GM21529 (cell line): Measurements from ENCODE around the gene MBIP.
"Not testable (repeated sequence)": the region's sequence is repeated elsewhere in the genome, so short reads cannot be mapped to it uniquely, and the experiment has no call there.

Source experiments
- ATAC-seq: cut with Tn5 transposase; IDR thresholded peaks from one replicate; pipeline ENCODE4 v1.9.1; 2021; ENCODE audit not compliant: unreplicated experiment

Gene MBIP, protein sequence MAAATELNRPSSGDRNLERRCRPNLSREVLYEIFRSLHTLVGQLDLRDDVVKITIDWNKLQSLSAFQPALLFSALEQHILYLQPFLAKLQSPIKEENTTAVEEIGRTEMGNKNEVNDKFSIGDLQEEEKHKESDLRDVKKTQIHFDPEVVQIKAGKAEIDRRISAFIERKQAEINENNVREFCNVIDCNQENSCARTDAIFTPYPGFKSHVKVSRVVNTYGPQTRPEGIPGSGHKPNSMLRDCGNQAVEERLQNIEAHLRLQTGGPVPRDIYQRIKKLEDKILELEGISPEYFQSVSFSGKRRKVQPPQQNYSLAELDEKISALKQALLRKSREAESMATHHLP

GRCh38 chr14:36320200-36320896, at the start of gene MBIP:
MBIP (minus strand) TSS chr14:36320637; CDS start chr14:36320588, 49 bp downstream.
- peak; percentile 97 for ATAC-seq

DNA sequence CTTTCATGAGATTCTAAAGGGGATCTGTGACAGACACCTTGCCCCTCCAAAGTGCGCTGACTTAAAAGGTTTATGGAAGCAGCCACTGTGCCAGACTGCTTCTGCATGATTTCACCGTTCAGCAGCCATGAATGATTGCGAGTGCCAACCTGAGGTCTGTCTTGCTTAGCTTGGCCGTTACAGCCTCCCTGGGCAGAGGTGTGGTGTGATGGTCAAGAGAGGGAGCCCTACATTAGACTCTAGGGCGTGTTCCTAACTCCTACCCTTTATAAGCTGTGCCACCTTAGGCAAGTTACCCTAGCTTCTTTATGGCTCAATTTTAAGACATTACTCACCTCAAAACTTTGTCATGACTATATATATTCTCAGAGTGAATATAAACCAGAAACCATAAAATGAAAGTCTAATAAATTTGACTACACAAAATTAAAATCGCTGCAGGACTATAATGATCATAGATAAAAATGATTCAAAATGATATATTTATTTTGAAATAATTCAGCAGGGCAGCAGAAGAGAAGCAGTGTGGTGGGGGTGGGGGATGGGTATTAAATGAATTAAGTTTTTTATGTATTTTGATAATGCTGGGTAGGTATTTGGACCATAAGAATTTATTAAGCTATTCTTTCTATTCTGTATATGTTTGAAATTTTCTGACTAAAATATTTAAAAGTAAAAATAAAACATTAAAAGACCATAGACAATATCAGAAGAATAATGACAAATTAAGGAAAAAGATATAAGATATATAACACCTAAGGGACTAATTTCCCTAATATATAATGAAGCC, 47.7 kb upstream of the MBIP start:
- ATAC-seq = no peak

DNA sequence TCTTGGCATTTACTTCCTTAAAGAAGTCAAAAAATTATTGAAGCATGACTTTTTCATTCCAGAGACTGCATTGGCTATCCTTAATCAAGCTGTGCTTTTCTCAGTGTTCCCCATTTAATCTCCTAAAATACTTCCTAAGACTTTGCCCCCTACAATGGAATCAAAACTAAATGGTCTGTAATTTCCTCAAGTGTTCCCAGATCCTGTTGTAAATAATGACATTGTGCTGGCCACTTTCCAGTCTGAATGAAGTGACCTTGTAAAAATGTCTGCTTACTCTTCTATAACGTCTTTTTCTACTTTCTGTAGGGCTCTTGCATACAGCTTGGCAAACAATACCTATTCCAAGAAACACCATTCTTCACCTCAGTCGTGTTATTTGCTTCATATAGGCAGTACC, 45.3 kb upstream of the MBIP start:
- no peak for ATAC-seq

DNA sequence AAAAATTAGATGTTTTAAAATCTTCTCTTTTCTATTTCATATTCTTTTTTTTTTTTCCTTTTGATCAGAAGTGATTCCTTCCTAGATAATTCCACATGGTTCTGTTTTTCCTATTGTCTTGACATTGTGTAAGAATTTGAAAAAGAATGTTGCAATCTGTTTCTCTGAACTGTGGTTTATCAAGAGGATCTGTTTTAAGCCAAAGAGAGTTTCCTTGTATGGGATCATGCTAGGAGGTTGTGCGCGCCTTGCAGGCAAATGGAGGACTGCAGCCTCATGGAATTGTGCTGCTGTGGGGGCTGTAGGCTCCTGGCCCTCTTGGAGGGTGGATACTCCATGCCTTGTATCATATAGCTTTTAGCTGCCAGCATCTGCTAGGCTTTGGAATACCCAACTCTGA, 43.3 kb upstream of the MBIP start:
- ATAC-seq = no peak

GRCh38 chr14:36362648-36363047, 42.2 kb upstream of the MBIP start:
- no peak for ATAC-seq

DNA sequence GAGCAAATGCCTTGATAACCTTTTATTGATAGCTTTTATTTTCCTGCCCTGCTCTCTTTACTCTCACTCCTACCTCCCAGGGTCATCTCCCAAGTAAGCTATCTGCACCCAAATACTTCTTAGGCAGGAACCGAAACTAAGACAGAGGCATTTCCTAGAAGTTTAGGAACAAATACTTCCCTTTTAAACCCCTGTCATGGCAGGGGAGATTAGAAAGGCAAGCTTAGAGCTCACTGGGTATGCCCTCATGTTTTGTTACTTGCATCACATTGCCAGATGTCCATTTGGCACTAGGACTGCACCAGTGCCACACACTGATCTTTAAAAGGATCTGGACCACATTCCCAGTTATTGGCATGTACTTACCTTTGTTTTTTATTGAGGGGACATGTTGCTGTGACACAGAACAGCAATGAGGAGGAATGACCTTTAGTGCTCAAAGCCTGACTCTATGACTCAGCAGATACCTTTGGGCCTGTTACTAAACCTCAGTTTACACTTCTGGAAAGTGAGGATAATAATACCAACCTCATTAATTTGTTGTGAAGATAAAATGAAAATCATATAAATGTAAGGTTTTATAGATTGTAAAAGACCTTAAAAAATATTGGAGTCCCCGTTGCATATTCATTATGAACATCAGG, 40.9 kb upstream of the MBIP start:
- ATAC-seq = no peak

DNA sequence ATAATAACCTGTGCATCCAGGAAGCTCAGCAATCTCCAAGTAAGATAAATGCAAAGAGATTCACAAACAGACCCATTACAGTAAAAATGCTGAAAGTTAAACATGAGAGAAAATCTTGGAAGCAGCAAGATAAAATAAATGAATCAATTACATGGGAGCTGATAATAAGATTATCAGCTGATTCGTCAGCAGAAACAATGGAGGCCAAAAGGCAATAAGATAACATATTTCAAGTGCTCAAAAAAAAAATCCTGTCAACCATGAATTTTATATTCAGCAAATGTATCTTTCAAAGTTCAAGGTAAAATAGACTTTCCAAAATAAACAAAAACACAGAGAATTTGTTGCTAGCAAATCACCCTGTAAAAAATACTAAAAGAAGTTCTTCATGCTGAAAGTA, 36.4 kb upstream of the MBIP start:
- ATAC-seq = no peak

GRCh38 chr14:36346052-36346451, 25.6 kb upstream of the MBIP start:
- no peak for ATAC-seq

DNA sequence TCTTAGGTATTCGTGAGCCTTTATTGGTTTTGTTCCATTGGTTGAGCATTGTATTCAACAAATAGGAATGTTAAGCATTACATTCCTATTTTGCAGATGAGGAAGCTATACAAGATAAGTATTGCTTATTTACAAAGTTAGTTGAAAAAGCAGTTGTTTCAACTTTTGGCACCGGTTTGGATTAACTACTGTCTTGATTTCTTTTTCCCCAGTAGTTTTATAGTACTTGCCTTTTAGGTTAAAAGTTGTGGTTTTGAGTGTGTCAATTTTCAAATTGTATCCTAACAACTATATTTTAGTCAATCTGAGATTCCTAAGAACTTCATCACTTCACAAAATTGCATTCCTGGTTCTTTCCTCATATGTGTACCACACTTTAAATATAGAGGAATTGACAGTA, 23.8 kb upstream of the MBIP start:
- no peak for ATAC-seq

- not testable (repeated sequence) for ATAC-seq
Observed at GRCh38 chr14:36341811-36342210, 21.4 kb upstream of the MBIP start.

DNA sequence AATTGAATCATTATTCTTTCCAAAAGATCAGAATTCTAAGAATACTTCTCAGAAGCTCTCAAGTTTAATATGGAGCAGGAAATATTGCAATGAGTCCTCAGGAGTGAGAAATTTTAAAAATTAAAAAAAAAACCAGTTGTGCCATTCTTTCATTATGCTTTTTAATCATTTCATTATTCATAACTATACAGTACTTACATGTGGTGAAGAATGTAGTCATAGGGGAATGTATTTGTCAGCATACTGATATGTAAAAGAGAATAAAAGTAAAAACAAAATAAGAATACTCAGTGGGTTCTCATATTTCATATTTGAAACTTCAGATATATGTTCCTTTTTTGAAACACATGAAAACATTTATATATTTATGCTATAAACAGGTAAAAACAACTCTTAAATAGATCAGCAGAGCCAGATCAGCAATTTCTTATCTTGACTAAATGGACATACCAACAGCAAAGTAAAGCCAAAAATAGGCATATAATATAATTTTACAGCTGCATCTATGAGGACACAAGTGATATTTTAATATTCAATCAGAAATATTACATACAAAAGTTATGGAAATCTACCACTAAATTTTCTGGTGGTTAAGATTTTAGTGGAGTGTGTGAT, 19.9 kb upstream of the MBIP start:
- ATAC-seq = no peak

- ATAC-seq = no peak
Observed at GRCh38 chr14:36339816-36340215, 19.4 kb upstream of the MBIP start.

GRCh38 chr14:36333119-36333518, 12.7 kb upstream of the MBIP start:
- ATAC-seq = no peak

DNA sequence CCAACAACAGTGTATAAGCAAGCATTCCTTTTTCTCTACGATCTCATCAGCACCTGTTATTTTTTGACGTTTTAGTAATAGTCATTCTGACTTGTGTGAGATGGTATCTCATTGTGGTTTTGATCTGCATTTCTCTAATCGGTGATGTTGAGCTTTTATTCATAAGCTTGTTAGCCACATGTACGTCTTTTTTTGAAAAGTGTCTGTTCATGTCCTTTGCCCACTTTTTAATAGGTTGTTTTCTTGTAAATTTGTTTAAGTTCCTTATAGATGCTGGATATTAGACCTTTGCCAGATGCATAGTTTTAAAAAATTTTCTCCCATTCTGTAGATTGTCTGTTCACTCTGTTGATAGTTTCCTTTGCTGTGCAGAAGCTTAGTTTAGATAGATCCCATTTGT, 7.1 kb upstream of the MBIP start:
- ATAC-seq = not testable (repeated sequence)

- ATAC-seq = no peak
Observed at GRCh38 chr14:36325853-36326252, 5.4 kb upstream of the MBIP start.

- ATAC-seq = no peak
Observed at GRCh38 chr14:36324897-36325296, 4.5 kb upstream of the MBIP start.

DNA sequence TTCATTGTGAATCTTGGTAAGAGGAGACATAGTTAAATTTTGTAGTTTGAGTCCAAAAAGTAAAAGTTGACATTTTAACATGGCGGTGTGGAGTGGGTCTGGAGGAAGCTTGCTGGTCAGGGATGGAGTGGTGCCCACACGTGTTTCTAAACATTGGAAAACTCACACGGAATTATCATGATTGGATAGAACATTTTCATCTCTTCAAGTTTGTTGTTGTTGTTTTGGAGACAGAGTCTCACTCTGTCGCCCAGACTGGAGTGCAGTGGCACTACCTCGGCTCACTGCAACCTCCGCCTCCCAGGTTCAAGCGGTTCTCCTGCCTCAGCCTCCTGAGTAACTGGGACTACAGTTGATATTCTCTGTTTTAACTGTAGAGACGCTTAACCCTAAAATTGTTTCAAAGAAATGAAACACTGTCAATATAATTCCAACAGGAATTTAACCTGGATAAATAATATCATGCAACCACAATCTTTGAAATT, 502 bp upstream of the MBIP start:
- ATAC-seq = peak; percentile 12

GRCh38 chr14:36319899-36320199, 588 bp downstream of the MBIP start:
- ATAC-seq = no peak

DNA sequence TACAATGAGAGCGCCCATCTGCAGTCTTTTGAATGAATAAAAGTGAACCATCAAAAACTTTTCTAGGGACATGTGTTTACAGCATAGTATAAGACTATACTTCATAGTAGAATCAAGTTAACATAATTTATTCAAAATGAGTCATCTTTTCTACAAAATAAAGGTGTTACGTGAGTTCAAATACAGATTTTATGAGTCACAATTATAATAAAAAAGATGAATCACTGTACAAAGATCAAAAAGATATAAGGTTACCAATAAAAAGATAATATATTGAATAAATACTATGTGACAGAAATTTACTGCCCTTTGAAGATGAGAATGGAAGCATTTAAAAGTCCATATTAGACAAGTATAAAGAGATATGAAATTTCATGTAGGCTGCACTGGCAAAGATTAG, 2.8 kb downstream of the MBIP start:
- ATAC-seq = no peak

GRCh38 chr14:36316131-36316530, 4.3 kb downstream of the MBIP start:
- ATAC-seq = no peak
